HepG2 (cell line): Measurements from ENCODE around the gene MEMO1. TPM values are rescaled to one million over a fixed set of nuclear protein-coding genes. Genes with fewer than 3 reads are reported as not detected.

Source experiments
- ATAC-seq: fragments of 200-7000 bp; cut with Tn5 transposase; 3 replicates; pipeline ENCODE4 v1.9.1; 2020; ENCODE audit warnings: mild to moderate bottlenecking, moderate library complexity
- BruUV-seq: library from RNA; stranded (reverse); fragments of 400-500 nt; replicated peaks from 2 replicates; lab custom pipeline; 2021; lab: Mats Ljungman, UMichigan
- CTCF ChIA-PET: fragments of 300-600 bp; formaldehyde crosslinking; extraction: SDS; loops from one replicate; lab custom pipeline; 2021; ENCODE audit warnings: low total read pairs, inconsistent platforms, low intra/inter-chr PET ratio; lab: Yijun Ruan, JAX
- POLR2A ChIA-PET: fragments of 350-600 bp; sonication (Branson Sonifier 250); formaldehyde crosslinking; loops from one replicate; lab custom pipeline; 2020; ENCODE audit warnings: antibody characterized with exemption, inconsistent platforms; lab: Yijun Ruan, JAX
- DNase-seq: peaks from one replicate; pipeline ENCODE4 v3.0.0-alpha.2; 2015; ENCODE audit warnings: low spot score
- FAIRE-seq: peaks from 3 replicates; lab custom pipeline; 2011; peaks lifted over from hg19 to GRCh38; lab: Jason Lieb, UNC
- H2AFZ ChIP-seq: one replicate; pipeline ENCODE4 v1.6.1; 2011; ENCODE audit warnings: low read length, inconsistent platforms
- H3K27ac ChIP-seq: fragments of 300-600 bp; 3 replicates; pipeline ENCODE4 v1.8.0; 2011; ENCODE audit warnings: mixed run types, mild to moderate bottlenecking, mixed read lengths, low read length, inconsistent platforms; ENCODE audit not compliant: insufficient read depth; ENCODE audit errors: extremely low read length
- H3K27me3 ChIP-seq, 2 experiments: fragments of 200-600 bp in 1 of 2; 2 replicates in 1 of 2; 3 replicates in 1 of 2; pipeline versions ENCODE4 v1.6.0 to v1.8.0; 2011; ENCODE audit warnings: low read length in 2 of 2, mild to moderate bottlenecking in 2 of 2, moderate library complexity in 2 of 2, inconsistent platforms in 1 of 2; ENCODE audit not compliant: insufficient read depth in 2 of 2, control insufficient read depth in 1 of 2
- H3K36me3 ChIP-seq, 2 experiments: fragments of 200-600 bp in 1 of 2; replicated peaks in 1 of 2; 2 replicates in 1 of 2; 3 replicates in 1 of 2; pipeline versions ENCODE4 v1.5.1 to v1.8.0; 2011; ENCODE audit warnings: low read length in 2 of 2, inconsistent platforms in 1 of 2; ENCODE audit not compliant: insufficient read depth in 2 of 2, control insufficient read depth in 1 of 2
- H3K4me1 ChIP-seq: 2 replicates; pipeline ENCODE4 v1.5.1; 2012; ENCODE audit warnings: low read length, inconsistent platforms; ENCODE audit not compliant: insufficient read depth
- H3K4me2 ChIP-seq: 2 replicates; pipeline ENCODE4 v1.6.0; 2011; ENCODE audit warnings: low read depth, low read length, inconsistent platforms
- H3K4me3 ChIP-seq, 3 experiments: fragments of 200-600 bp in 1 of 3; sonication (generic), shearing (Covaris generic) in 1 of 3; replicated peaks in 1 of 3; 2 replicates each; pipeline ENCODE4 v1.5.1; 2011 to 2016; ENCODE audit warnings: low read length in 3 of 3, inconsistent platforms in 2 of 3, low read depth in 2 of 3, mild to moderate bottlenecking in 2 of 3, control low read depth in 1 of 3, mixed read lengths in 1 of 3; ENCODE audit not compliant: insufficient read depth in 1 of 3
- H3K79me2 ChIP-seq: one replicate; pipeline ENCODE4 v1.6.1; 2011; ENCODE audit warnings: low read length, inconsistent platforms; ENCODE audit not compliant: insufficient read depth
- H3K9ac ChIP-seq: 2 replicates; pipeline ENCODE4 v1.6.0; 2011; ENCODE audit warnings: mild to moderate bottlenecking, low read depth, low read length, inconsistent platforms; ENCODE audit not compliant: insufficient read depth
- H3K9me3 ChIP-seq: 2 replicates; pipeline ENCODE4 v1.5.1; 2012; ENCODE audit warnings: mild to moderate bottlenecking, low read length
- H4K20me1 ChIP-seq: 2 replicates; pipeline ENCODE4 v1.6.0; 2011; ENCODE audit warnings: inconsistent platforms, mild to moderate bottlenecking, low read length, moderate library complexity; ENCODE audit not compliant: insufficient read depth
- CEBPB ChIP-seq: IDR thresholded peaks from 2 replicates; pipeline ENCODE4 v1.6.1; 2011; ENCODE audit warnings: low read depth, low read length, improper control_type of control experiment, borderline replicate concordance
- PRDM4 ChIP-seq: sonication (generic); formaldehyde crosslinking; IDR thresholded peaks from 2 replicates; pipeline ENCODE4 v1.9.0; 2021; ENCODE audit warnings: missing genetic modification reagents, borderline replicate concordance
- RAD51 ChIP-seq: fragments of 450-650 bp; IDR thresholded peaks from 2 replicates; pipeline ENCODE4 v1.6.1; 2016; ENCODE audit warnings: borderline replicate concordance
- ZNF121 ChIP-seq: sonication (generic); formaldehyde crosslinking; IDR thresholded peaks from 2 replicates; pipeline ENCODE4 v1.5.0; 2020; ENCODE audit warnings: mild to moderate bottlenecking, missing genetic modification reagents
- ZNF770 ChIP-seq: sonication (generic); formaldehyde crosslinking; IDR thresholded peaks from 2 replicates; pipeline ENCODE4 v1.5.0; 2020; ENCODE audit warnings: mild to moderate bottlenecking, missing genetic modification reagents
- WGBS: methylation state at CpG from one replicate; pipeline ENCODE4 v1.1.6; 2017; ENCODE audit warnings: low lambda C conversion rate; 5-methylcytosine and 5-hydroxymethylcytosine counted together
- in situ Hi-C: cut with HindIII; loops from 2 replicates; pipeline ENCODE4 v1.10.0; 2017; ENCODE audit warnings: low pct_unique_long_range_greater_than_20kb; ENCODE audit not compliant: extremely low pct_ligation_motif_present
- intact Hi-C: fragments of 100-400 bp; cut with micrococcal nuclease; formaldehyde crosslinking; loops from one replicate; pipeline ENCODE4 v1.10.0; 2022; ENCODE audit not compliant: unreplicated experiment
- polyA plus RNA-seq, 8 experiments: library from polyadenylated mRNA; depleted of rRNA in 3 of 8; stranded (reverse) in 7 of 8; unstranded in 1 of 8; fragments of >200 nt; fragmentation: Illumina TruSeq in 4 of 8; extraction: Trizol in 4 of 8; gene quantifications; 2 replicates each; pipeline versions ENCODE4 v1.2.1 to v1.2.3, GENCODE V29; 2011 to 2016; ENCODE audit warnings: low read depth in 4 of 8, missing spikeins in 1 of 8, mixed read lengths in 1 of 8; ENCODE audit not compliant: insufficient read depth in 1 of 8
- total RNA-seq, 5 experiments: library from RNA; depleted of rRNA; stranded (reverse); fragments of >200 nt; fragmentation: Illumina TruSeq; extraction: Trizol; gene quantifications; 2 replicates each; pipeline ENCODE4 v1.2.3, GENCODE V29; 2016; ENCODE audit warnings: low read depth in 1 of 5

Gene MEMO1
- total and polyA plus RNA-seq, 2 of the 13 experiments (the other 11 are each of a cell fraction or from before 2014, with no cell fraction given): 69.8 to 81.6 TPM

GRCh38 chr2:31894656-31895055, 116.2 kb downstream of the MEMO1 start:
- no peak overlapping the region for H3K9ac ChIP-seq
- H4K20me1 ChIP-seq: no peaks in the 10 kb centered on the region
- peaks cover 14% of the 10 kb centered on the region for H3K9me3 ChIP-seq
- no peaks in the 10 kb centered on the region for H3K79me2 ChIP-seq
- no peaks in the 10 kb centered on the region for H3K27me3 ChIP-seq
- intact Hi-C loops: no loop called here
- WGBS: 97% methylated on average over 2 of the region's 2 CpGs
- no peak overlapping the region for H2AFZ ChIP-seq
- DNase-seq: no peak
- CTCF ChIA-PET: no interaction called here
- no peak overlapping the region for H3K27ac ChIP-seq
- no peak overlapping the region for H3K4me2 ChIP-seq
- POLR2A ChIA-PET: no interaction called here
- TF ChIP-seq ZNF770 (CRISPR knock-in tag) (peak; percentile 27; the same call in 1 of the 2 replicates), RAD51 (no peak), ZNF121 (CRISPR knock-in tag) (peak; percentile 90)
- H3K4me3 ChIP-seq: no peak overlapping the region
- H3K36me3 ChIP-seq: peaks cover 3 to 33% of the 10 kb centered on the region in 2 experiments
- no TSS peak for BruUV-seq
- no peak for ATAC-seq
- no peaks in the 10 kb centered on the region for H3K4me1 ChIP-seq
- no peak for FAIRE-seq
- in situ Hi-C loops: no loop called here

DNA sequence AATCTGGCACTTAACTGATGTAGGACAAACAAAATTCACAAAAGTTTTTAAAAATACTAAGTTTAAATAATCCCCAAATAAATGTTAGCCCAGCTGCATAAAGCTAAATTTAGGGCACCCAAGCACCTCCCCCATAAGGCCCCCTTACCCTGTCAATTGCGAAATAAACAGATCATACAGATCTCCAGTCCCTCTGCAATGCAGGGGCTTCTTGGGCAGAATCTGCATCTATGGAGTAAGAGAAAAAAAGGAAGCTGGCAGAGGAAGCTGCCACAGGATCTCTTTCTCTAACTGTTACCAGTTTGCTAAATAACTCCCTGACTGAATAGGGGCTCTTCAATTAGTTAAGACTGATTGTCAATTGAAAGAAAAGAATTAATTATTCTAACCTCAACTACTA, 117.7 kb downstream of the MEMO1 start:
- ATAC-seq: no peak
- H3K27ac ChIP-seq: no peak overlapping the region
- in situ Hi-C loops: no loop called here
- H2AFZ ChIP-seq: no peak overlapping the region
- no TSS peak for BruUV-seq
- whole genome bisulfite sequencing: 100% methylated on average over 1 of the region's 1 CpG
- no peaks in the 10 kb centered on the region for H3K79me2 ChIP-seq
- TF ChIP-seq CEBPB (peak; percentile 73), PRDM4 (CRISPR knock-in tag) (no peak)
- TF ChIP-seq, all 625 proteins: peak for 1
- POLR2A ChIA-PET: no interaction called here
- H3K27me3 ChIP-seq: no peaks in the 10 kb centered on the region
- H3K9ac ChIP-seq: no peak overlapping the region
- DNase-seq (no peak), FAIRE-seq (no peak)
- H3K4me2 ChIP-seq: no peak overlapping the region
- peaks cover 3 to 29% of the 10 kb centered on the region in 2 experiments for H3K36me3 ChIP-seq
- H3K4me3 ChIP-seq: no peak overlapping the region
- CTCF ChIA-PET: no interaction called here
- H4K20me1 ChIP-seq: no peaks in the 10 kb centered on the region
- no peaks in the 10 kb centered on the region for H3K4me1 ChIP-seq
- peaks cover 9% of the 10 kb centered on the region for H3K9me3 ChIP-seq
- intact Hi-C loops: no loop called here
